GM12878 (cell line): ENCODE results near the gene GAS2L2. TPM values are rescaled to one million over a fixed set of nuclear protein-coding genes. Genes with fewer than 3 reads are reported as not detected.

Experiments used
- ATAC-seq: fragments of 200-7000 bp; cut with Tn5 transposase; 3 replicates; pipeline ENCODE4 v1.9.1; 2020; ENCODE audit warnings: mild to moderate bottlenecking, moderate library complexity
- BruUV-seq: library from RNA; stranded (reverse); fragments of 400-500 nt; replicated peaks from 2 replicates; lab custom pipeline; 2021; lab: Mats Ljungman, UMichigan
- CTCF ChIA-PET: fragments of 300-600 bp; sonication (Branson Sonifier 250); formaldehyde crosslinking; extraction: SDS; loops from one replicate; lab custom pipeline; 2021; ENCODE audit warnings: inconsistent platforms; lab: Yijun Ruan, JAX
- POLR2A ChIA-PET: fragments of 350-600 bp; formaldehyde crosslinking; extraction: SDS; loops from one replicate; lab custom pipeline; 2021; ENCODE audit warnings: inconsistent platforms; lab: Charles Lee
- RAD21 ChIA-PET: fragments of 300-600 bp; sonication (Branson Sonifier 250); formaldehyde crosslinking; loops from one replicate; lab custom pipeline; 2023; ENCODE audit warnings: antibody characterized with exemption; ENCODE audit not compliant: unreplicated experiment; lab: Charles Lee
- SMC1A ChIA-PET: fragments of 300-600 bp; sonication (Branson Sonifier 250); formaldehyde crosslinking; loops from one replicate; lab custom pipeline; 2023; ENCODE audit not compliant: unreplicated experiment, uncharacterized antibody; lab: Charles Lee
- DNase-seq: peaks from one replicate; pipeline ENCODE4 v3.0.0-alpha.2; 2011; ENCODE audit warnings: low read depth, low spot score
- FAIRE-seq: peaks from 3 replicates; lab custom pipeline; 2011; peaks lifted over from hg19 to GRCh38; lab: Jason Lieb, UNC
- H2AFZ ChIP-seq: 2 replicates; pipeline ENCODE4 v1.6.0; 2011; ENCODE audit warnings: low read depth, low read length, control low read depth; ENCODE audit not compliant: control insufficient read depth
- H3K27ac ChIP-seq: 2 replicates; pipeline ENCODE4 v1.5.1; 2011; ENCODE audit warnings: control low read depth; ENCODE audit not compliant: control insufficient read depth, insufficient read depth
- H3K27me3 ChIP-seq, 2 experiments: replicated peaks in 1 of 2; 2 replicates each; pipeline versions ENCODE4 v1.6.0 to v1.6.1; 2011; ENCODE audit warnings: low read length in 1 of 2; ENCODE audit not compliant: control insufficient read depth in 2 of 2, insufficient read depth in 2 of 2
- H3K36me3 ChIP-seq, 2 experiments: 2 replicates each; pipeline ENCODE4 v1.5.1; 2011; ENCODE audit warnings: low read length in 1 of 2; ENCODE audit not compliant: control insufficient read depth in 2 of 2, insufficient read depth in 2 of 2
- H3K4me1 ChIP-seq: 2 replicates; pipeline ENCODE4 v1.6.1; 2011; ENCODE audit warnings: mild to moderate bottlenecking, low read length, moderate library complexity, mixed read lengths; ENCODE audit not compliant: control insufficient read depth, insufficient read depth
- H3K4me2 ChIP-seq: 2 replicates; pipeline ENCODE4 v1.6.0; 2011; ENCODE audit warnings: control low read depth; ENCODE audit not compliant: control insufficient read depth, insufficient read depth
- H3K4me3 ChIP-seq: fragments of 200-600 bp; sonication (generic); 2 replicates; pipeline ENCODE4 v1.5.1; 2016
- H3K79me2 ChIP-seq: 2 replicates; pipeline ENCODE4 v1.6.0; 2011; ENCODE audit warnings: low read length; ENCODE audit not compliant: control insufficient read depth, insufficient read depth
- H3K9ac ChIP-seq: 2 replicates; pipeline ENCODE4 v1.8.0; 2011; ENCODE audit warnings: low read length, control low read depth, mixed read lengths; ENCODE audit not compliant: control insufficient read depth, insufficient read depth
- H3K9me3 ChIP-seq: replicated peaks from 3 replicates; pipeline ENCODE4 v1.5.1; 2011; ENCODE audit warnings: mild to moderate bottlenecking, low read length; ENCODE audit not compliant: control insufficient read depth, insufficient read depth
- H4K20me1 ChIP-seq: 2 replicates; pipeline ENCODE4 v1.6.0; 2011; ENCODE audit not compliant: control insufficient read depth, insufficient read depth
- EGR1 ChIP-seq, 2 experiments: IDR thresholded peaks; 1 replicate in 1 of 2; 2 replicates in 1 of 2; pipeline ENCODE4 v1.6.1; 2011 to 2012; ENCODE audit warnings: low read depth in 2 of 2, low read length in 2 of 2, borderline replicate concordance in 1 of 2, mild to moderate bottlenecking in 1 of 2, moderate library complexity in 1 of 2
- FOXM1 ChIP-seq: IDR thresholded peaks from 2 replicates; pipeline ENCODE4 v1.6.1; 2012; ENCODE audit warnings: low read depth, mild to moderate bottlenecking, inconsistent platforms, low read length, moderate library complexity
- IKZF2 ChIP-seq, 2 experiments: fragments of 450-650 bp; IDR thresholded peaks; 2 replicates each; pipeline ENCODE4 v1.6.1; 2017; ENCODE audit warnings: mild to moderate bottlenecking in 2 of 2, moderate library complexity in 2 of 2
- NFXL1 ChIP-seq: fragments of 450-650 bp; IDR thresholded peaks from 2 replicates; pipeline ENCODE4 v1.6.1; 2017; ENCODE audit warnings: antibody characterized with exemption, mild to moderate bottlenecking, borderline replicate concordance
- NRF1 ChIP-seq: conservative IDR thresholded peaks from 2 replicates; pipeline ENCODE4 v1.6.1; 2011; ENCODE audit warnings: mild to moderate bottlenecking, low read depth, low read length, improper control_type of control experiment
- RB1 ChIP-seq: fragments of 450-650 bp; formaldehyde crosslinking; IDR thresholded peaks from 2 replicates; pipeline ENCODE4 v1.6.1; 2017; ENCODE audit warnings: mild to moderate bottlenecking, borderline replicate concordance
- RELA ChIP-seq: fragments of 450-650 bp; IDR thresholded peaks from 2 replicates; pipeline ENCODE4 v1.8.0; 2014; ENCODE audit warnings: borderline replicate concordance; ENCODE audit not compliant: partially characterized antibody
- TAF1 ChIP-seq: IDR thresholded peaks from 2 replicates; pipeline ENCODE4 v1.6.1; 2011; ENCODE audit warnings: mild to moderate bottlenecking, low read depth, low read length, borderline replicate concordance
- WGBS: methylation state at CpG from one replicate; pipeline ENCODE4 v1.1.6; 2016; ENCODE audit warnings: low lambda C conversion rate; ENCODE audit not compliant: insufficient replicate concordance, insufficient coverage; ENCODE audit errors: missing lambda C conversion rate; 5-methylcytosine and 5-hydroxymethylcytosine counted together
- in situ Hi-C: fragments of 300-500 bp; cut with MboI; formaldehyde crosslinking; loops from 9 replicates; pipeline ENCODE4 v1.14.3; 2018; ENCODE audit warnings: mixed read lengths
- intact Hi-C: fragments of 100-400 bp; cut with micrococcal nuclease; formaldehyde crosslinking; loops from one replicate; pipeline ENCODE4 v1.14.2; 2022; ENCODE audit not compliant: unreplicated experiment
- polyA plus RNA-seq, 11 experiments: library from polyadenylated mRNA; depleted of rRNA in 4 of 11; unstranded in 6 of 11; stranded (reverse) in 5 of 11; fragments of >200 nt; fragmentation: Nextera tagmentation in 4 of 11; fragmentation: Illumina TruSeq in 1 of 11; extraction: Ambion mirVana in 4 of 11; extraction: Trizol in 1 of 11; gene quantifications; 1 replicate in 1 of 11; 2 replicates in 10 of 11; pipeline versions ENCODE4 v1.2.1 to v1.2.3, GENCODE V29; 2011 to 2016; ENCODE audit warnings: inconsistent platforms in 2 of 11, missing spikeins in 2 of 11, low read depth in 1 of 11
- total RNA-seq, 4 experiments: library from RNA; depleted of rRNA in 3 of 4; stranded (reverse); fragments of >200 nt in 3 of 4; fragmentation: Illumina TruSeq in 1 of 4; extraction: Trizol in 1 of 4; gene quantifications; 2 replicates each; pipeline versions ENCODE4 v1.2.1 to v1.2.3, GENCODE V29; 2013 to 2021
- TF ChIP-seq, protein P1 (sequence below): fragments of 450-650 bp; formaldehyde crosslinking; IDR thresholded peaks from 2 replicates; pipeline ENCODE4 v1.4.0; 2020; ENCODE audit warnings: mild to moderate bottlenecking, moderate library complexity
- TF ChIP-seq, protein P2 (sequence below): fragments of 450-650 bp; IDR thresholded peaks from 2 replicates; pipeline ENCODE4 v1.6.1; 2016; ENCODE audit warnings: mild to moderate bottlenecking

The GAS2L2 gene
- total and polyA plus RNA-seq, 10 of the 15 experiments (the other 5 are each of a cell fraction or from before 2014, with no cell fraction given): 0.01 TPM; not detected in 9

DNA sequence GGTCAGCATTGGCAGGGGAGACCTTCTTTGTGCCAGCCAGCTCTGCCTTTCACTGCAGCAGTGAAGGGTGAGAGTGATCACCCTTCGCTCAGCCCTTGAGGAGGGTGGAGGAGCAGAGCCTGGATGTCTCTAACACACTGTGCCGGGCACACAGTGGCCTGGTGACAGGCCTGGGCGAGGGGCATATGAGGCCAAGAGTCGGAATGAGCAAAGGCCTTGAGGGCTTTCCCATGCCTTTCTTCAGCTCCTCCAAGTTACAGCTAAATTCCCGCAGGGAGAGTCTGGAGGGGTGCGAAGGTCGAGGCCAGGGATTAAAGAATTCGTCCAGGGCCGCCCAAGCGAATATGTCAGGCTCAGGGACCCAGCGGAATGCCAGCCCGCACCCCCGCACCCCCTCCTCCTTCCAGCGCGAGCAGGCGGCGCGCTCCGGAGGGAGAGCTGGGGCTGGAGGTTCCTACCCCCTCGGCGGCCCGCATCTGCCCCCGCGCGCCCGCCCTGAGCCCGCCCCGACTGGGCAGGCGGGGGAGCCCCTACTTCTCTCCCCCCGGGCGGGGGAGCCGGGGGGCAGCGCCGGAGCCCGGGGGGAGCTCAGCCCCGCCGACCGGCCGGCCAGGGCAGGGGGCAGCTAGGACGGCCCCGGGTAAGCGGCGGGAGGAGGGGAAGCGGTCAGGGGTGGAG, 21.7 kb downstream of the GAS2L2 start, which contains the start of gene RASL10B:
Gene RASL10B, plus strand, starts transcription at position 401 of the 678 bp plus-strand sequence. CDS start 3,546 bp downstream, outside the sequence.
- H3K36me3 ChIP-seq: peaks cover 0 to 3% of the 10 kb centered on the region in 2 experiments; a peak in 2 of 4 replicates
- no peaks in the 10 kb centered on the region for H3K9me3 ChIP-seq
- H3K4me3 ChIP-seq: peak within 1 kb of the TSS; percentile 11; the same call in 1 of the 2 replicates
- FAIRE-seq (no peak), ATAC-seq (peak; percentile 78), DNase-seq (no peak)
- H3K4me2 ChIP-seq: peak within 1 kb of the TSS; percentile 41; the same call in 1 of the 2 replicates
- SMC1A ChIA-PET: no interaction called here
- POLR2A ChIA-PET: no interaction called here
- H2AFZ ChIP-seq: no peak within 1 kb of the TSS
- in situ Hi-C loops: no loop called here
- intact Hi-C loops: no loop called here
- no peaks in the 10 kb centered on the region for H4K20me1 ChIP-seq
- H3K9ac ChIP-seq: no peak within 1 kb of the TSS; the same call in 1 of the 2 replicates
- BruUV-seq: no TSS peak
- no peaks in the 10 kb centered on the region; a peak in 1 of 4 replicates for H3K27me3 ChIP-seq
- no peaks in the 10 kb centered on the region for H3K79me2 ChIP-seq
- RAD21 ChIA-PET: no interaction called here
- no peak for TF ChIP-seq TAF1
- peak in 1 of 2 experiments; percentile 78; a peak in 2 of 3 replicates for TF ChIP-seq EGR1 (IDR thresholded peaks at IDR 0.05; ENCODE audit: borderline replicate concordance in 1 of 2, low read depth in 2 of 2, low read length in 2 of 2)
- WGBS: 30% methylated on average over 10 of the region's 44 CpGs
- H3K4me1 ChIP-seq: no peaks in the 10 kb centered on the region
- CTCF ChIA-PET: interaction anchor here (0.6 to 2.2 kb wide), 3 partner anchors 13 to 199 kb away, joined by 3 to 11 read pairs (median 4); no protein-coding TSS in a partner anchor
- no peak within 1 kb of the TSS for H3K27ac ChIP-seq

DNA sequence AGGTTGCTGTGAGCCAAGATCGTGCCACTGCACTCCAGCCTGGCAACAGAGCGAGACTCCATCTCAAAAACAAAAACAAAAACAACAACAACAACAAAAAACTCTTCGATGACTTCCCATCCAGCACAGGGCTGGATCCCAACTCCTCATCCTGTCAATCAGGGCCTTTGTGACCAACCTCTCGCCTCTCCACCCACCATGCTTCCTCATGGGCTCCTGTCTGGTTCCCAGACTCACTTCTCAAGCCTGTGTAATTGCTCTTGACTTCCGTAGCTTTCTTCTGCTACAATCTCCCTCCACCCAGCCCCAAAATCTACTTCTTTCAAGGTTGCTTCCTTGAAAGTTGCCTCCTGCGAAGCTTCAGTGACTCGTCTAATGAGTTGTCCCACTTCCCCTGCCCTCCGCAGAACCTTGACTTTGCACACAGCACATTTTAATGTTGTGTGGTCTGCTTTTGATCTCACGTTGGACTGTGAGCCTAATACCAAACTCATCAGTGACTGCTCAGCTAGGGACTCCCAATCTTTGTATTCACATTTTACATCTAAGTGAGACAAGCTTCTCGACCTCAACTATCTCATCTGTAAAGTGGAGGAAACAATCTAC, 22.5 kb downstream of the GAS2L2 start:
- no TSS peak for BruUV-seq
- Histone ChIP-seq H3K4me1 (no peaks in the 10 kb centered on the region), H2AFZ (no peak overlapping the region), H3K27ac (no peak overlapping the region), H3K9me3 (no peaks in the 10 kb centered on the region), H3K4me3 (no peak overlapping the region), H3K9ac (no peak overlapping the region), H3K4me2 (no peak overlapping the region), H3K27me3 (no peaks in the 10 kb centered on the region; a peak in 1 of 4 replicates), H3K36me3 (peaks cover 0 to 3% of the 10 kb centered on the region in 2 experiments; a peak in 2 of 4 replicates), H3K79me2 (no peaks in the 10 kb centered on the region), H4K20me1 (no peaks in the 10 kb centered on the region)
- intact Hi-C loops: no loop called here
- ChIA-PET POLR2A (no interaction called here), SMC1A (no interaction called here), RAD21 (no interaction called here), CTCF (interaction anchor here (0.6 to 2.2 kb wide), 4 partner anchors 9 to 198 kb away, joined by 3 to 11 read pairs (median 4); no protein-coding TSS in a partner anchor)
- FAIRE-seq (no peak), ATAC-seq (no peak), DNase-seq (no peak)
- 80% methylated on average over 10 of the region's 10 CpGs for WGBS
- in situ Hi-C loops: no loop called here
- no peak for TF ChIP-seq FOXM1
- TF ChIP-seq, protein P1, sequence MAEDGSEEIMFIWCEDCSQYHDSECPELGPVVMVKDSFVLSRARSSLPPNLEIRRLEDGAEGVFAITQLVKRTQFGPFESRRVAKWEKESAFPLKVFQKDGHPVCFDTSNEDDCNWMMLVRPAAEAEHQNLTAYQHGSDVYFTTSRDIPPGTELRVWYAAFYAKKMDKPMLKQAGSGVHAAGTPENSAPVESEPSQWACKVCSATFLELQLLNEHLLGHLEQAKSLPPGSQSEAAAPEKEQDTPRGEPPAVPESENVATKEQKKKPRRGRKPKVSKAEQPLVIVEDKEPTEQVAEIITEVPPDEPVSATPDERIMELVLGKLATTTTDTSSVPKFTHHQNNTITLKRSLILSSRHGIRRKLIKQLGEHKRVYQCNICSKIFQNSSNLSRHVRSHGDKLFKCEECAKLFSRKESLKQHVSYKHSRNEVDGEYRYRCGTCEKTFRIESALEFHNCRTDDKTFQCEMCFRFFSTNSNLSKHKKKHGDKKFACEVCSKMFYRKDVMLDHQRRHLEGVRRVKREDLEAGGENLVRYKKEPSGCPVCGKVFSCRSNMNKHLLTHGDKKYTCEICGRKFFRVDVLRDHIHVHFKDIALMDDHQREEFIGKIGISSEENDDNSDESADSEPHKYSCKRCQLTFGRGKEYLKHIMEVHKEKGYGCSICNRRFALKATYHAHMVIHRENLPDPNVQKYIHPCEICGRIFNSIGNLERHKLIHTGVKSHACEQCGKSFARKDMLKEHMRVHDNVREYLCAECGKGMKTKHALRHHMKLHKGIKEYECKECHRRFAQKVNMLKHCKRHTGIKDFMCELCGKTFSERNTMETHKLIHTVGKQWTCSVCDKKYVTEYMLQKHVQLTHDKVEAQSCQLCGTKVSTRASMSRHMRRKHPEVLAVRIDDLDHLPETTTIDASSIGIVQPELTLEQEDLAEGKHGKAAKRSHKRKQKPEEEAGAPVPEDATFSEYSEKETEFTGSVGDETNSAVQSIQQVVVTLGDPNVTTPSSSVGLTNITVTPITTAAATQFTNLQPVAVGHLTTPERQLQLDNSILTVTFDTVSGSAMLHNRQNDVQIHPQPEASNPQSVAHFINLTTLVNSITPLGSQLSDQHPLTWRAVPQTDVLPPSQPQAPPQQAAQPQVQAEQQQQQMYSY (CRISPR knock-in tag): no peak
- TF ChIP-seq NFXL1: no peak
- no peak for TF ChIP-seq NRF1
- TF ChIP-seq RELA: no peak
- no peak for TF ChIP-seq IKZF2 (IDR thresholded peaks at IDR 0.05)
- TF ChIP-seq RB1: no peak
- TF ChIP-seq, protein P2, sequence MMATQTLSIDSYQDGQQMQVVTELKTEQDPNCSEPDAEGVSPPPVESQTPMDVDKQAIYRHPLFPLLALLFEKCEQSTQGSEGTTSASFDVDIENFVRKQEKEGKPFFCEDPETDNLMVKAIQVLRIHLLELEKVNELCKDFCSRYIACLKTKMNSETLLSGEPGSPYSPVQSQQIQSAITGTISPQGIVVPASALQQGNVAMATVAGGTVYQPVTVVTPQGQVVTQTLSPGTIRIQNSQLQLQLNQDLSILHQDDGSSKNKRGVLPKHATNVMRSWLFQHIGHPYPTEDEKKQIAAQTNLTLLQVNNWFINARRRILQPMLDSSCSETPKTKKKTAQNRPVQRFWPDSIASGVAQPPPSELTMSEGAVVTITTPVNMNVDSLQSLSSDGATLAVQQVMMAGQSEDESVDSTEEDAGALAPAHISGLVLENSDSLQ: no peak
